ENCODE results near the gene CPN2. TPM values are rescaled to one million over a fixed set of nuclear protein-coding genes. Genes with fewer than 3 reads are reported as not detected.

The CPN2 gene
- total RNA-seq, 1 donor from 2014 or later, result not detected

DNA sequence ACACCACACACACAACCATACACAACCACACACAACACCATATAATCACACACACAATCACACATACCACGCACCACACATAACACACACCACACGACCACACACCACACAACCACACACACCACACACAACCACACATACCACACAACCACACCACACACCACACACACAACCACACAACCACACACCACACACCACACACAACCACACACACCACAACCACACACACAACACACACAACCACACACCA is 24.2 kb downstream of the CPN2 start:
- no peaks in the 10 kb centered on the region for H3K9me3 Mint-ChIP-seq
- intact Hi-C loops (cut with micrococcal nuclease), result loop anchor here (10.0 kb wide), 1 partner anchor 1652 kb away; no protein-coding TSS in a partner anchor
- H3K4me3 Mint-ChIP-seq, result no peak overlapping the region
- H3K36me3 Mint-ChIP-seq (ENCODE audit: low read depth), result no peaks in the 10 kb centered on the region
- H3K27ac Mint-ChIP-seq, result no peak overlapping the region
- DNase-seq, result no peak
- H3K4me1 Mint-ChIP-seq, result peaks cover 4% of the 10 kb centered on the region
- H3K27me3 Mint-ChIP-seq, result peaks cover 20% of the 10 kb centered on the region

DNA sequence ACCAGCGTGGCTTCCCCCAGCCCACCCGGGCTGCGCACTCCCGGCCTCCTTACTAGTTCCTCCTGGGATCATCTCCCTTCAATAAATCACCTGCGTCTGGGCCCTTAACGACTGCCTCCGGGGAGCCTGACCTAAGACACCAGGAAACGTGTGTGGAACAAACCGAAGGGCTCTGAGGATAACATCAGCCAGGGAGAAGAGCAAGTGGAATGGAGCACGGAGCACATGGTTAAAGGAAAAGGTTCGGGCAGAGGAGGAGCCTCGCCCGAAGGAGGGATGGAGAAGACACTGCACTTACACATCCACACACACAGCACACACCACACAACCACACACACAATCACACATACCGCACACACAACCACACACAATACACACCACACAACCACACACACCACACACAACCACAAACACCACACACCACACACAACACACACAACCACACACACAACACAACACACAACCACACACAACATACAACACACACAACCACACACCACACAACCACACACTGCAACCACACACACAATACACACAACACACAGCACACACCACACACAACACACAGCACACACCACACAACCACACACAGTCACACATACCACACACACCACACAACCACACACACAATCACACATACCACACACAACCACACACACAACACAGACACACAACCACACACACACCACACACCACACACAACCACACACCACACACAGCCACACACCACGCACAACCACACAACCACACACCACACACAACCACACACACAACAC is 24.7 kb downstream of the CPN2 start:
- H3K4me1 Mint-ChIP-seq, result peaks cover 4% of the 10 kb centered on the region
- H3K9me3 Mint-ChIP-seq, result no peaks in the 10 kb centered on the region
- H3K36me3 Mint-ChIP-seq (ENCODE audit: low read depth), result no peaks in the 10 kb centered on the region
- DNase-seq, result peak; percentile 64
- no peak overlapping the region for H3K4me3 Mint-ChIP-seq
- peaks cover 16% of the 10 kb centered on the region for H3K27me3 Mint-ChIP-seq
- H3K27ac Mint-ChIP-seq, result no peak overlapping the region
- intact Hi-C loops (cut with micrococcal nuclease), result loop anchor here (10.0 kb wide), 1 partner anchor 1652 kb away; no protein-coding TSS in a partner anchor

GRCh38 chr3:194325424-194326153 is 25.5 kb downstream of the CPN2 start:
- H3K36me3 Mint-ChIP-seq (ENCODE audit: low read depth), result no peaks in the 10 kb centered on the region
- peaks cover 4% of the 10 kb centered on the region for H3K4me1 Mint-ChIP-seq
- no peak overlapping the region for H3K27ac Mint-ChIP-seq
- no peak for DNase-seq
- intact Hi-C loops (cut with micrococcal nuclease), result loop anchor here (10.0 kb wide), 1 partner anchor 1651 kb away; no protein-coding TSS in a partner anchor
- no peak overlapping the region for H3K4me3 Mint-ChIP-seq
- no peaks in the 10 kb centered on the region for H3K9me3 Mint-ChIP-seq
- peaks cover 19% of the 10 kb centered on the region for H3K27me3 Mint-ChIP-seq

GRCh38 chr3:194324823-194325327 is 26.3 kb downstream of the CPN2 start:
- intact Hi-C loops (cut with micrococcal nuclease), result loop anchor here (10.0 kb wide), 1 partner anchor 1650 kb away; no protein-coding TSS in a partner anchor
- H3K9me3 Mint-ChIP-seq, result no peaks in the 10 kb centered on the region
- DNase-seq, result no peak
- no peak overlapping the region for H3K4me3 Mint-ChIP-seq
- H3K36me3 Mint-ChIP-seq (ENCODE audit: low read depth), result no peaks in the 10 kb centered on the region
- H3K27ac Mint-ChIP-seq, result no peak overlapping the region
- peaks cover 4% of the 10 kb centered on the region for H3K4me1 Mint-ChIP-seq
- peaks cover 18% of the 10 kb centered on the region for H3K27me3 Mint-ChIP-seq

- DNase-seq, result peak; percentile 76
Measured at GRCh38 chr3:194323785-194324735, 27.1 kb downstream of the CPN2 start.

GRCh38 chr3:194322678-194323211 is 28.4 kb downstream of the CPN2 start:
- no peak overlapping the region for H3K27ac Mint-ChIP-seq
- peaks cover 2% of the 10 kb centered on the region for H3K36me3 Mint-ChIP-seq (ENCODE audit: low read depth)
- intact Hi-C loops (cut with micrococcal nuclease), result loop anchor here (10.0 kb wide), 1 partner anchor 1648 kb away; no protein-coding TSS in a partner anchor
- no peak for DNase-seq
- H3K4me3 Mint-ChIP-seq, result peak overlapping the region; percentile 17
- peaks cover 6% of the 10 kb centered on the region for H3K9me3 Mint-ChIP-seq
- peaks cover 19% of the 10 kb centered on the region for H3K27me3 Mint-ChIP-seq
- peaks cover 4% of the 10 kb centered on the region for H3K4me1 Mint-ChIP-seq

More at GRCh38 chr3:194323785-194324735, 27.1 kb downstream of the CPN2 start:
- Mint-ChIP-seq H3K4me3 (no peak overlapping the region), H3K27me3 (peaks cover 18% of the 10 kb centered on the region), H3K27ac (no peak overlapping the region), H3K36me3 (ENCODE audit: low read depth) (no peaks in the 10 kb centered on the region), H3K4me1 (peaks cover 4% of the 10 kb centered on the region), H3K9me3 (peaks cover 4% of the 10 kb centered on the region)
- intact Hi-C loops (cut with micrococcal nuclease), result loop anchor here (10.0 kb wide), 1 partner anchor 1649 kb away; no protein-coding TSS in a partner anchor

GRCh38 chr3:194321693-194322640 is 29.2 kb downstream of the CPN2 start:
- H3K4me3 Mint-ChIP-seq, result peak overlapping the region; percentile 17
- H3K27ac Mint-ChIP-seq, result no peak overlapping the region
- intact Hi-C loops (cut with micrococcal nuclease), result loop anchor here (10.0 kb wide), 1 partner anchor 1647 kb away; no protein-coding TSS in a partner anchor
- H3K27me3 Mint-ChIP-seq, result peaks cover 24% of the 10 kb centered on the region
- H3K4me1 Mint-ChIP-seq, result peaks cover 4% of the 10 kb centered on the region
- peaks cover 6% of the 10 kb centered on the region for H3K9me3 Mint-ChIP-seq
- DNase-seq, result no peak
- peaks cover 2% of the 10 kb centered on the region for H3K36me3 Mint-ChIP-seq (ENCODE audit: low read depth)

DNA sequence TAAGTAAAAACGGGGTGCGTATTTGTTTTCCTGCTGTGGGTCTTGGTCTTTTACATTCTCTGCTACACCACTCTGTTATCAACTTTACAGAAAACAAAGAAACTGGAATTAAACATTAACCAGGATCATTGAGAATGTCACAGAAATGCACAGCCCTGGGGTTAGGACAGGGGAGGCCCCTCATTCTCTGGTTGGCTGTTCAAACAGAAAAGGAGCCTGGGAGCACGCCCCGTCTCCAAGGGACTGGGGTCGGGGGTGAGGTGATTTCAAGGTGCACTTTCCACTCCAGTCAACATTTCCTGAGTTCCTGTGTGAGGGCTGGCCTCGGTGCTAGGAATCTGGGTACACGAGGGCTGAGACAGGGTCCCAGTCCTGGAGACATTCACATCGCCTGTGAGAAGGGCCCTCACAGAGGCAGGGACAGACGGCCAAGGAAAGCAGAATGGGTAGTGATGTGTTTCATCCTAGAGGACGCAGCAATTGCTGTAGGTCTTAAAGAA is 30.3 kb downstream of the CPN2 start:
- no peak overlapping the region for H3K4me3 Mint-ChIP-seq
- H3K27me3 Mint-ChIP-seq, result peaks cover 27% of the 10 kb centered on the region
- peaks cover 2% of the 10 kb centered on the region for H3K36me3 Mint-ChIP-seq (ENCODE audit: low read depth)
- no peak for DNase-seq
- no peak overlapping the region for H3K27ac Mint-ChIP-seq
- H3K9me3 Mint-ChIP-seq, result peaks cover 6% of the 10 kb centered on the region
- intact Hi-C loops (cut with micrococcal nuclease), result loop anchor here (10.0 kb wide), 1 partner anchor 1646 kb away; no protein-coding TSS in a partner anchor
- peaks cover 12% of the 10 kb centered on the region for H3K4me1 Mint-ChIP-seq

DNA sequence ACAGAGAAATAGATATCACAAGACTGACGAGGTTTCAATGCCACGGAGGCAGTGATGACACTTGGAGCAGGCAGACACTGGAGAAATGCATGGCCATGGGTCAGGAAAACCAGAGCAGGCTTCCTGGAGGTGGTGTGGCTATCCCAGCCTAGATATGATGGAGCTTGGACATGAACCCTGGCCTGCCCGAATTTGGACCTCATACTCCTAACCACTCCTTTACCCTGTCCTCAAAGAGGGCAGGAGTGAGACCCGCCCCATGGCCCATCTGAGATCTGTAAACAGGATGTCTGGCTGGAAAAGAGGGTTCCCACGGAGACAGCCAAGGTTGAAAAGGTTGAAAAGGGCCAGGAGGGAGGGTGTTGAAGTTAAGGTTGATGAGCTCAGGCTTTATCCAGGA is 31.0 kb downstream of the CPN2 start:
- DNase-seq, result no peak
- H3K4me3 Mint-ChIP-seq, result no peak overlapping the region
- intact Hi-C loops (cut with micrococcal nuclease), result loop anchor here (10.0 kb wide), 1 partner anchor 1645 kb away; no protein-coding TSS in a partner anchor
- no peak overlapping the region for H3K27ac Mint-ChIP-seq
- H3K9me3 Mint-ChIP-seq, result peaks cover 6% of the 10 kb centered on the region
- peaks cover 2% of the 10 kb centered on the region for H3K36me3 Mint-ChIP-seq (ENCODE audit: low read depth)
- peaks cover 27% of the 10 kb centered on the region for H3K27me3 Mint-ChIP-seq
- H3K4me1 Mint-ChIP-seq, result peaks cover 16% of the 10 kb centered on the region

GRCh38 chr3:194318511-194319161 is 32.5 kb downstream of the CPN2 start:
- Mint-ChIP-seq H3K4me3 (no peak overlapping the region), H3K9me3 (peaks cover 6% of the 10 kb centered on the region), H3K4me1 (peaks cover 20% of the 10 kb centered on the region), H3K36me3 (ENCODE audit: low read depth) (peaks cover 2% of the 10 kb centered on the region), H3K27me3 (peaks cover 26% of the 10 kb centered on the region), H3K27ac (no peak overlapping the region)
- intact Hi-C loops (cut with micrococcal nuclease), result loop anchor here (5.0 kb wide), 1 partner anchor 116 kb away; no protein-coding TSS in a partner anchor
- no peak for DNase-seq

- intact Hi-C loops (cut with micrococcal nuclease), result loop anchor here (1.0 to 5.0 kb wide), 2 partner anchors 115 to 652 kb away; no protein-coding TSS in a partner anchor
- Mint-ChIP-seq H3K9me3 (peaks cover 6% of the 10 kb centered on the region), H3K4me3 (no peak overlapping the region)
Measured at GRCh38 chr3:194316918-194317317, 34.2 kb downstream of the CPN2 start.

More at GRCh38 chr3:194316918-194317317, 34.2 kb downstream of the CPN2 start:
- Mint-ChIP-seq H3K4me1 (peaks cover 32% of the 10 kb centered on the region), H3K27ac (no peak overlapping the region), H3K36me3 (ENCODE audit: low read depth) (peaks cover 2% of the 10 kb centered on the region), H3K27me3 (peaks cover 13% of the 10 kb centered on the region)
- DNase-seq, result no peak

Measured in activated CD4-positive, alpha-beta T cell treated with anti-CD3 and anti-CD28 coated beads, Interleukin-2, amount 10 ng/mL, durations not matched to agents 24 days and 14 days (primary cell).